ENCODE results near the gene GLDN. TPM values are rescaled to one million over a fixed set of nuclear protein-coding genes. Genes with fewer than 3 reads are reported as not detected.

The GLDN gene
- total RNA-seq, 2 donors from 2014 or later: 1.2 to 1.4 TPM

DNA sequence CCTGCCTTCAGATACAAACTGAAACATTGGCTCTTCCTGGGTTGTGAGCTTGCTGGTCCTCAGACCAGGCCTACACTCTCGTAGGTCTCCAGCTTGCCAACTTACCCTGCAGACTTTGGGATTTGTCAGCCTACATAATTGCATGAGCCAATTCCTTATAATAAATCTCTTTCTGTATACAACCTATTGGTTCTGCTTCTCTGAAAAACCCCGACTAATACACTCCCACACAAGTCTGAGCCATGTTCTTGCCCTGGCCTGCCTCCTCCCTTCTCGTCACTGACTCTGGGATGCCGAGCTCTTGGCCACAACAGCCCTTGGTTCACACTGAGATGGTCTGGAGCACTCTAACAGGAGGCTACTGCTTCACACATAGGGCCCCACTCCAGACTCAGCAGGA lies 12.5 kb upstream of the GLDN start:
- intact Hi-C loops (cut with DNase I): no loop called here
- H3K9me3 ChIP-seq: no peaks in the 10 kb centered on the region
- no peak overlapping the region for H3K27ac ChIP-seq
- no peaks in the 10 kb centered on the region for H3K36me3 ChIP-seq
- WGBS: 82% methylated on average over 4 of the region's 4 CpGs
- TF ChIP-seq, protein P1, sequence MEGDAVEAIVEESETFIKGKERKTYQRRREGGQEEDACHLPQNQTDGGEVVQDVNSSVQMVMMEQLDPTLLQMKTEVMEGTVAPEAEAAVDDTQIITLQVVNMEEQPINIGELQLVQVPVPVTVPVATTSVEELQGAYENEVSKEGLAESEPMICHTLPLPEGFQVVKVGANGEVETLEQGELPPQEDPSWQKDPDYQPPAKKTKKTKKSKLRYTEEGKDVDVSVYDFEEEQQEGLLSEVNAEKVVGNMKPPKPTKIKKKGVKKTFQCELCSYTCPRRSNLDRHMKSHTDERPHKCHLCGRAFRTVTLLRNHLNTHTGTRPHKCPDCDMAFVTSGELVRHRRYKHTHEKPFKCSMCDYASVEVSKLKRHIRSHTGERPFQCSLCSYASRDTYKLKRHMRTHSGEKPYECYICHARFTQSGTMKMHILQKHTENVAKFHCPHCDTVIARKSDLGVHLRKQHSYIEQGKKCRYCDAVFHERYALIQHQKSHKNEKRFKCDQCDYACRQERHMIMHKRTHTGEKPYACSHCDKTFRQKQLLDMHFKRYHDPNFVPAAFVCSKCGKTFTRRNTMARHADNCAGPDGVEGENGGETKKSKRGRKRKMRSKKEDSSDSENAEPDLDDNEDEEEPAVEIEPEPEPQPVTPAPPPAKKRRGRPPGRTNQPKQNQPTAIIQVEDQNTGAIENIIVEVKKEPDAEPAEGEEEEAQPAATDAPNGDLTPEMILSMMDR (IDR thresholded peaks at IDR 0.05): no peak
- no peak for TF ChIP-seq POLR2AphosphoS5 (IDR thresholded peaks at IDR 0.05)
- TF ChIP-seq POLR2A (IDR thresholded peaks at IDR 0.05): no peak
- H3K4me3 ChIP-seq: no peak overlapping the region
- peaks cover 2% of the 10 kb centered on the region for H3K27me3 ChIP-seq (replicated peaks; ENCODE audit: insufficient read depth)
- H3K4me1 ChIP-seq (replicated peaks): no peaks in the 10 kb centered on the region
- no peak for DNase-seq (ENCODE audit: low spot score)

DNA sequence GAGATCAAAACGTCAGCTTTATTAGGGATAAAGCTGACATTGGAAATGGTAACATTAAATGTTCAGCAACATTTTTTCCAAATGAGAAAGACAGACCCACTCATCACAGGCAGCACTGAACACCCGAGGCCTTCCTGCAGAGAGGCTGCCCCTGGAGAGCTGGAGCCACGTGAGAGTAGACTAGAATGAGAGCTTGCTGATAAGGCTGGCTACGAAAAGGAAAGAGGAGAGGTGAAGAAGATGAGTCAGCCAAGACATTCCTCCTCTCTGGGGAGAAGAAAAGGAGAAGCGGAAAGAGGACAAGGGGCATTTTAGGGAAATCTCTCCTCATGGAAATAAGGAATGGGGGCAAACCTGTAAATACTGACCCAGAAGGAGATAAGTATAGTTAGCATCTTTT lies 10.3 kb upstream of the GLDN start:
- Histone ChIP-seq H3K36me3 (no peaks in the 10 kb centered on the region), H3K9me3 (no peaks in the 10 kb centered on the region), H3K27me3 (replicated peaks; ENCODE audit: insufficient read depth) (peaks cover 2% of the 10 kb centered on the region), H3K27ac (no peak overlapping the region), H3K4me1 (replicated peaks) (no peaks in the 10 kb centered on the region), H3K4me3 (no peak overlapping the region)
- TF ChIP-seq POLR2A (IDR thresholded peaks at IDR 0.05): no peak
- intact Hi-C loops (cut with DNase I): no loop called here
- WGBS: 71% methylated on average over 5 of the region's 5 CpGs
- DNase-seq (ENCODE audit: low spot score): no peak

DNA sequence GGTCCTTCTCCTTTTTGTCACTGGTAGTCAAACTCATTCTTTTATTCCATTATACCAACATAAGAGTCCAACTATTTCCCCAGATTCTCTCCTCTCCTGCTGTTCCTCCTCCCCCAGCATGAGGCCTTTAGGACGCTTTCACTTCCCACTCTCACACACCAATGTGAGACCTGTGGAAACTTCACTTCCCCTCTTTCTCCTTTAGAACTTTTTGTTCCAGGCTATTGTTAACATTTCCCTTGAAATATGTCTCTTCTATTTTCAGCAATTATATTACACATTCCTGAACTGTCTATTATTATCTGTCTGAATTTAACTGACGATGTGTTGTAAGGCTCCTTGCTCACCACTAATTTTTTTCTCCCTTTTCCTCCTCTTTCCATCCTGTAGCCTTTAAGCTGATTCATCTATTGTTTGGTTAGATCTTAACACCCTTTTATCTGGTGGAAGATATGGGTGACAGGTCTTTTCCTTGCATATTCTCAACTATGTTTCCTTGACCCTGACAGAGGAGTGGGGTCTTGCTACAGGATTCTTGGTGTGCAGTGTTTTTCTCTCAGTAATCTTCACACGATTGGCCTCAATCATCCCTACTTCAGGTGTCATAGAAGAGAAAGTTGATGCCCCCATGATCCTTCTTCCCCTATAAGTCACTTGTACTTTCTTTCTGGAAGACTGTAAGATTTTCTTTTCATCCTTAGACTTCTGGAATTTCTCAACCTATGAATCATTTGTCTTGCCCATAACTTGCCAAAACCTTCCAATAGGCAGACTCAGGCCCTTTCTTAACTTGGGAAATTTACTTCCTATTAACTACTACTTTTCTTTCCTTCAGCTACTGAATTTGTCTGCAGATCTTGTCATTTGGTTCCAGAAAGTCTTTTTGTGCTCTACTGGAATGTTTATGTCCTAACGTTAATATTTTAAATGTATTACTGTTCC lies 9.0 kb upstream of the GLDN start:
- H3K27ac ChIP-seq: no peak overlapping the region
- DNase-seq (ENCODE audit: low spot score): no peak
- H3K27me3 ChIP-seq (replicated peaks; ENCODE audit: insufficient read depth): peaks cover 2% of the 10 kb centered on the region
- TF ChIP-seq POLR2A (IDR thresholded peaks at IDR 0.05) (no peak), POLR2AphosphoS5 (IDR thresholded peaks at IDR 0.05) (no peak)
- TF ChIP-seq, protein P1 (IDR thresholded peaks at IDR 0.05): no peak
- no peak overlapping the region for H3K4me3 ChIP-seq
- 70% methylated on average over 4 of the region's 4 CpGs for WGBS
- intact Hi-C loops (cut with DNase I): no loop called here
- no peaks in the 10 kb centered on the region for H3K9me3 ChIP-seq
- H3K36me3 ChIP-seq: no peaks in the 10 kb centered on the region
- H3K4me1 ChIP-seq (replicated peaks): no peaks in the 10 kb centered on the region

DNA sequence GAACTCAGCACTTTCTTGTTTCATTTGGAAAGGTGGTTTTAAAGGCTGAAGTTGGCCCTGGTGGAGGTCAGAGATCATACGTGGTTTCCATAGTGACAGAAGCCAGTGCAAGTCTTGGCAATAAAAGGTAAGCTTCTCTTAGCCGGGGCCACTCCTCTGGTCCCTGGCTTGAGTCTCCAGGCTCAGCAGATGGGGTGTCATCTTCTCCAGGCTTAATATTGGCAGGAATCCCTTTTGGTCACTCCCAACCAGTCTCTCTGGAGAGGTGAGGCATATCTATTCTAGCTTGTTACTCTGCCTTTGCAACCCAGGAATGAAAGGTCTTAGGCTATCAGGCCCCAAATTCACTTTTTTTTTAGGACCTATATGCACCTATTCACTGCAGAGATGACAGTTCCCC lies 7.9 kb upstream of the GLDN start:
- Histone ChIP-seq H3K27me3 (replicated peaks; ENCODE audit: insufficient read depth) (peaks cover 2% of the 10 kb centered on the region), H3K4me3 (no peak overlapping the region), H3K9me3 (no peaks in the 10 kb centered on the region), H3K27ac (no peak overlapping the region), H3K36me3 (no peaks in the 10 kb centered on the region), H3K4me1 (replicated peaks) (no peaks in the 10 kb centered on the region)
- WGBS: 85% methylated on average over 2 of the region's 2 CpGs
- intact Hi-C loops (cut with DNase I): no loop called here
- TF ChIP-seq, protein P1 (IDR thresholded peaks at IDR 0.05): no peak
- TF ChIP-seq POLR2AphosphoS5 (IDR thresholded peaks at IDR 0.05): no peak
- no peak for TF ChIP-seq POLR2A (IDR thresholded peaks at IDR 0.05)
- no peak for DNase-seq (ENCODE audit: low spot score)

DNA sequence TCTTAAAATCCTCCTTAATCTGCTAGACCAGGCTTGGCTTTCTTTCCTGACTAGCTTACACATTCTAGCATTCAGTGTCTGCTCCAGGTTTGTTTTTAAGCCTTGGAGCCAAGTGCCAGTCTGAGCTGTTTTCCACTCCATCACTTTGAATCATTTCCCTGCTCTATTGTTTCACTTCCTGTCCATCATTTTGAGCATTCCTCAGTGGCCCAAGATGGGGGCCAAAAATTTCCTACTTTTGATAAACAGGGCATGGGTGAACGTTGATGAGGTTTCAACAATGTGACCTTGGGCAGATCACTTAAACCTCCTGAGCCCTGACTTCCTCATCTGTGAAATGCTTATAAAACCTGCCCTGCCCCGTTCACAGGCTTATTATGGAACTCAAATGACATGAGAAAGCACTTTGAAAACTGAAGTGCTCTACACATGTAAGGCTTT lies 7.4 kb upstream of the GLDN start:
- Histone ChIP-seq H3K27me3 (replicated peaks; ENCODE audit: insufficient read depth) (no peaks in the 10 kb centered on the region), H3K27ac (no peak overlapping the region), H3K4me3 (no peak overlapping the region), H3K9me3 (no peaks in the 10 kb centered on the region), H3K4me1 (replicated peaks) (no peaks in the 10 kb centered on the region), H3K36me3 (no peaks in the 10 kb centered on the region)
- TF ChIP-seq, protein P1 (IDR thresholded peaks at IDR 0.05): no peak
- no peak for TF ChIP-seq POLR2AphosphoS5 (IDR thresholded peaks at IDR 0.05)
- TF ChIP-seq POLR2A (IDR thresholded peaks at IDR 0.05): no peak
- WGBS: 37% methylated on average over 2 of the region's 2 CpGs
- intact Hi-C loops (cut with DNase I): no loop called here
- no peak for DNase-seq (ENCODE audit: low spot score)

Data from prostate gland (tissue), 2 donors.